Mesendoderm (in vitro differentiated cells): ENCODE measurements around the gene SNX11.

Experiments used
- DNase-seq: peaks from one replicate; pipeline ENCODE4 v3.0.0; 2013
- H2AK5ac ChIP-seq: 2 replicates; pipeline ENCODE4 v1.6.1; 2013; ENCODE audit warnings: low read length, inconsistent platforms
- H2BK120ac ChIP-seq: 2 replicates; pipeline ENCODE4 v1.6.1; 2013; ENCODE audit warnings: low read depth, mild to moderate bottlenecking, low read length, moderate library complexity, mixed read lengths
- H2BK15ac ChIP-seq: replicated peaks from 2 replicates; pipeline ENCODE4 v1.6.1; 2013; ENCODE audit warnings: low read depth, mild to moderate bottlenecking, moderate library complexity
- H2BK5ac ChIP-seq: 2 replicates; pipeline ENCODE4 v1.6.1; 2013; ENCODE audit warnings: low read length, inconsistent platforms
- H3K18ac ChIP-seq: 2 replicates; pipeline ENCODE4 v1.6.1; 2013; ENCODE audit warnings: mild to moderate bottlenecking, low read length, mixed read lengths
- H3K23ac ChIP-seq: one replicate; pipeline ENCODE4 v1.6.1; 2013; ENCODE audit warnings: low read length
- H3K27ac ChIP-seq: 2 replicates; pipeline ENCODE4 v1.5.1; 2013; ENCODE audit warnings: low read depth, mild to moderate bottlenecking, inconsistent platforms, low read length, moderate library complexity
- H3K27me3 ChIP-seq: 2 replicates; pipeline ENCODE4 v1.6.1; 2013; ENCODE audit warnings: low read length, control low read depth, mild to moderate bottlenecking, inconsistent platforms; ENCODE audit not compliant: insufficient read depth, poor library complexity
- H3K36me3 ChIP-seq: 2 replicates; pipeline ENCODE4 v1.6.1; 2013; ENCODE audit warnings: low read length, inconsistent platforms; ENCODE audit not compliant: control insufficient read depth, insufficient read depth
- H3K4ac ChIP-seq: one replicate; pipeline ENCODE4 v1.6.1; 2013; ENCODE audit warnings: low read depth, mild to moderate bottlenecking, low read length, moderate library complexity
- H3K4me1 ChIP-seq: 2 replicates; pipeline ENCODE4 v1.6.1; 2013; ENCODE audit warnings: low read depth, low read length, inconsistent platforms; ENCODE audit not compliant: control insufficient read depth
- H3K4me2 ChIP-seq: 2 replicates; pipeline ENCODE4 v1.6.1; 2013; ENCODE audit warnings: low read length
- H3K4me3 ChIP-seq: 2 replicates; pipeline ENCODE4 v1.5.1; 2013; ENCODE audit warnings: mild to moderate bottlenecking, low read length
- H3K56ac ChIP-seq: one replicate; pipeline ENCODE4 v1.6.1; 2013; ENCODE audit warnings: low read length
- H3K79me1 ChIP-seq: 2 replicates; pipeline ENCODE4 v1.6.1; 2013; ENCODE audit warnings: low read length, inconsistent platforms
- H3K79me2 ChIP-seq: 2 replicates; pipeline ENCODE4 v1.6.1; 2013; ENCODE audit warnings: mild to moderate bottlenecking, low read length; ENCODE audit not compliant: control insufficient read depth, insufficient read depth
- H3K9ac ChIP-seq: 2 replicates; pipeline ENCODE4 v1.6.1; 2013; ENCODE audit warnings: low read length, inconsistent platforms
- H4K5ac ChIP-seq: one replicate; pipeline ENCODE4 v1.6.1; 2013; ENCODE audit warnings: low read length
- H4K8ac ChIP-seq: one replicate; pipeline ENCODE4 v1.6.1; 2013; ENCODE audit warnings: low read depth, mild to moderate bottlenecking, control low read depth, low read length, moderate library complexity
- WGBS: extraction: QIAGEN DNeasy Blood & Tissue Kit; methylation state at CpG from one replicate; pipeline ENCODE4 v1.1.7; 2013; ENCODE audit warnings: low lambda C conversion rate, missing lambda C conversion rate; ENCODE audit not compliant: insufficient coverage; ENCODE audit errors: extremely low coverage; 5-methylcytosine and 5-hydroxymethylcytosine counted together

SNX11 gene

DNA sequence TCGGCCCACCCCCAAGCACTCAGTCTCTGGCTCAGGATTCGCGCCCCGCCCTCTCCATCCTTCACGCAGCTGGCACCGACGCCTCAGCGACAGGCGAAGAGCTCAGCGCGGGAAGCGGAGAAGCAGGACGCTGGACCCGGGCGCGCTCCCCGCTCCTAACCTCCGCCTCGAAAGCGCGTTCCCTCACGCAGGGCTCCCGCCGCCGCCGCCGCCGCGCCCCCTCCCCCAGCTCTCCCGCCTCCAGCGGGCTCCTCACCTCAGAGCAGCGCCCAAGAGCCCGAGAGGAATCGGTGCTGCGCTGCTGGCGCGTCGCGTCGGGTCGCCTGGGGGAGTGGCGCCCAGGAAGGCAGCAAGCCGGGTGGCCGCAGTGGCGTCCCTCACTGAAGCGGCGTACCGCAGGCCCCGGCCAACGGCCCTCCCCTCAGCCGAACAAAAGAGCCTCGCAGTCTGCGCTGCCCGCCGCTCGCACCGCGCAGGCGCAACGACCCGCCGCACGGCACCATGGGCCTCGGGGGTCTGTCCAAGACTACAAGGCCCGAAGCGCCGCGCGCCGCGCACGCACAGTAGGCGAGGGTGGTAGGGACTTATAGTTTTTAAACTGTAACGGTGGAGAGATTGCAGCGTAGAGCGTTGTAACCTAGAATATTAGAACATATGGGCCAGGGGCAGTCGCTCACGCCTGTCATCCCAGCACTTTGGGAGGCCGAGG lies 6.4 kb upstream of the SNX11 start, which contains the start of gene CBX1:
Gene CBX1, minus strand, starts transcription at position 467 of the 709 bp plus-strand sequence. CDS start 24,474 bp downstream, outside the sequence.
- H3K4me1 ChIP-seq = peaks cover 3% of the 10 kb centered on the region
- no CpG with 5 or more reads among the region's 79 CpGs for WGBS
- peak within 1 kb of the TSS; percentile 90 for H3K4me2 ChIP-seq
- H3K23ac ChIP-seq = peak within 1 kb of the TSS; percentile 48
- H3K9ac ChIP-seq = peak within 1 kb of the TSS; percentile 98
- peak within 1 kb of the TSS; percentile 63 for H2BK5ac ChIP-seq
- H2BK15ac ChIP-seq = no peak within 1 kb of the TSS
- H4K5ac ChIP-seq = no peak within 1 kb of the TSS
- peaks cover 5% of the 10 kb centered on the region for H3K79me1 ChIP-seq
- H3K56ac ChIP-seq = peak within 1 kb of the TSS; percentile 98
- H3K27ac ChIP-seq = peak within 1 kb of the TSS; percentile 99
- peaks cover 34% of the 10 kb centered on the region for H3K79me2 ChIP-seq
- peak within 1 kb of the TSS; percentile 95 for H3K4me3 ChIP-seq
- peak within 1 kb of the TSS; percentile 97 for H3K18ac ChIP-seq
- no peaks in the 10 kb centered on the region for H3K36me3 ChIP-seq
- peak within 1 kb of the TSS; percentile 46 for H2BK120ac ChIP-seq
- no peak within 1 kb of the TSS for H4K8ac ChIP-seq
- peak within 1 kb of the TSS; percentile 74 for H2AK5ac ChIP-seq
- peak; percentile 98 for DNase-seq
- no peaks in the 10 kb centered on the region for H3K27me3 ChIP-seq
- peak within 1 kb of the TSS; percentile 90 for H3K4ac ChIP-seq

DNA sequence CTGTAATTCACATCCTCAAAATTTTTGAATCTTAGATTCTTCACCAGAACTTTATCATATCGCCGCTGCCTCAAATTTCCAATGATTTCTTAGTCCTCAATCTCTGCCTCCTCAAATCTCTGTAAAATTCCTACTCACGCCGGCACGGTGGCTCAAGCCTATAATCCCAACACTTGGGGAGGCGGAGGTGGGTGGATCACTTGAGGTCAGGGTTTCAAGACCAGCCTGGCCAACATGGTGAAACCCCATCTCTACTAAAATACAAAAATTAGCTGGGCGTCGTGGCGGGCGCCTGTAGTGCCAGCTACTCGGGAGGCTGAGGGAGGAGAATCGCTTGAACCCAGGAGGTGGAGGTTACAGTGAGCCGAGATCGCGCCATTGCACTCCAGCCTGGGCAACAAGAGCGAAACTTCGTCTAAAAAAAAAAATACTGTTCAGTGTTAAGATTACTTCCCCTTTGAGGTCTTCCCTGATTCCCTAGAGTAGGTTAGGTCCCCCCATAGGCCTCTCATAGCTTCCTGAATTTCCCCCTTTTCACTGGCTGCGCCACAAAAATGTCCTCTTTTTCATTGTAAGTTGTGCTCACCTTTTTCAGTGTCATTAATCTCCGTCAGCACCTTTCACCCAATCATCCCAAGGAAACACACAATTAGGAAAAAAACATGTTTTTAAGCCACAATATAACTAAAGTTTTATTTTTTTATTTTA lies 5.4 kb upstream of the SNX11 start:
- Histone ChIP-seq H3K79me1 (peaks cover 5% of the 10 kb centered on the region), H3K9ac (no peak overlapping the region), H2BK120ac (no peak overlapping the region), H4K8ac (no peak overlapping the region), H3K79me2 (peaks cover 24% of the 10 kb centered on the region), H3K18ac (no peak overlapping the region), H3K23ac (no peak overlapping the region), H2AK5ac (no peak overlapping the region), H2BK15ac (no peak overlapping the region), H3K4me2 (no peak overlapping the region), H3K27ac (no peak overlapping the region), H2BK5ac (no peak overlapping the region), H3K36me3 (no peaks in the 10 kb centered on the region), H3K4ac (no peak overlapping the region), H3K4me3 (no peak overlapping the region), H3K56ac (no peak overlapping the region), H3K27me3 (no peaks in the 10 kb centered on the region), H3K4me1 (peaks cover 3% of the 10 kb centered on the region), H4K5ac (no peak overlapping the region)
- DNase-seq = no peak
- WGBS = no CpG with 5 or more reads among the region's 19 CpGs

DNA sequence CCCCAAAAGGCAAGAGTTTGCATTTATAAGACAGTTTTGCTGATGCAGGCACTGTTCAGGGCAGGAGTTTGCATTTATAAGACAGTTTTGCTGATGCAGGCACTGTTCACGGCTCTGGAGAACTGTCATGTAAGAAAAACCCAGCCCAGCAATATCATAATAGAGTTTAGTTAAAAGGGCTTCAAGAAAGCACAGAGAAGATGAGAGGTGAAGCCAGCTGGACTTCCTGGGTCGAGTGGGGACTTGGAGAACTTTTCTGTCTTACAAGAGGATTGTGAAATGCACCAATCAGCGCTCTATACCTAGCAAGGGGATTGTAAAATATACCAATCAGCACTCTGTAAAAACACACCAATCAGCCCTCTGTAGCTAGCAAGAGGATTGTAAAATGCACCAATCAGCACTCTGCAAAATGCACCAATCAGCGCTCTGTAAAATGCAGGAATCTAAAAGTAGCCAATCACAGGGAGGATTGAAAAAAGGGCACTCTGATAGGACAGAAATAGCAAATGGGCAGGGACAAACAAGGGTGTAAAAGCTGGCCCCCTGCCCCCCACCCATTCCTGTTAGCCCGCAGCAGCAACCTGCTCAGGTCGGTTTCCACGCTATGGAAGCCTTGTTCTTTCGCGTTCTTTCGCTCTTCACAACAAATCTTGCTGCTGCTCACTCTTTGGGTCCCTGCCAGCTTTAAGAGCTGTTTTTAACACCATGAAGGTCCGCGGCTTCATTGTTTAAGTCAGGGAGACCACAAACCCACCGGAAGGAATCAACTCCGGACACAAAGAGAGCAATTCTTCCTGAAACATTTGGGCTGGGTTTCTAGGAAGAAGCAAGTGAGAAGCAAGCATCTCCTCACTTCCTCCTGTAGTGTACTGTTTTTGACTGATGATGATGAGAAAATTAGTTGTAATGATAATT lies 4.5 kb upstream of the SNX11 start:
- no peak overlapping the region for H2BK120ac ChIP-seq
- H3K56ac ChIP-seq = no peak overlapping the region
- H4K8ac ChIP-seq = no peak overlapping the region
- H2AK5ac ChIP-seq = no peak overlapping the region
- no peak overlapping the region for H3K27ac ChIP-seq
- WGBS = no CpG with 5 or more reads among the region's 14 CpGs
- H4K5ac ChIP-seq = no peak overlapping the region
- peaks cover 3% of the 10 kb centered on the region for H3K4me1 ChIP-seq
- no peaks in the 10 kb centered on the region for H3K27me3 ChIP-seq
- H3K4me2 ChIP-seq = no peak overlapping the region
- no peak overlapping the region for H3K9ac ChIP-seq
- H3K79me1 ChIP-seq = peaks cover 3% of the 10 kb centered on the region
- DNase-seq = no peak
- H3K36me3 ChIP-seq = no peaks in the 10 kb centered on the region
- H3K23ac ChIP-seq = no peak overlapping the region
- no peak overlapping the region for H2BK15ac ChIP-seq
- H3K79me2 ChIP-seq = peaks cover 20% of the 10 kb centered on the region
- no peak overlapping the region for H2BK5ac ChIP-seq
- H3K4ac ChIP-seq = no peak overlapping the region
- H3K18ac ChIP-seq = no peak overlapping the region
- H3K4me3 ChIP-seq = no peak overlapping the region

DNA sequence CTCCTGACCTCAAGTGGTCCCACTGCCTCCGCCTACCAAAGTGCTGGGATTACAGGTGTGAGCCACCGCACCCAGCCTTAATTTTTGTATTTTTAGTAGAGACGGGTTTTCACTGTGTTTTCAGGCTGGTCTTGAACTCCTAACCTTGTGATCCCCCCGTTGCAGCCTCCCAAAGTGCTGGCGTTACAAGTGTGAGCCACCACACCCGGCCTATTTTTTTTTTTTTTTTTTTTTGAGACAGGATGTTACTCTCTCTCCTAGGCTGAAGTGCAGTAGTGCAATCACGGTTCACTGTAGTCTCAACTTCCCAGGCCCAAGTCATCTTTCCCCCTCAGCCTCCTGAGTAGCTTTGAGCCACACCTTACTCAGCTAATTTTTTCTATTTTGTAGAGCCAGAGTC lies 3.1 kb upstream of the SNX11 start:
- Histone ChIP-seq H2BK120ac (no peak overlapping the region), H2AK5ac (no peak overlapping the region), H2BK5ac (no peak overlapping the region), H3K9ac (no peak overlapping the region), H3K27me3 (no peaks in the 10 kb centered on the region), H4K5ac (no peak overlapping the region), H3K23ac (no peak overlapping the region), H3K4me3 (no peak overlapping the region), H3K79me1 (peaks cover 3% of the 10 kb centered on the region), H3K18ac (no peak overlapping the region), H4K8ac (no peak overlapping the region), H3K4me2 (no peak overlapping the region), H3K27ac (no peak overlapping the region), H3K79me2 (peaks cover 13% of the 10 kb centered on the region), H3K4ac (no peak overlapping the region), H3K4me1 (peaks cover 2% of the 10 kb centered on the region), H3K56ac (no peak overlapping the region), H3K36me3 (no peaks in the 10 kb centered on the region), H2BK15ac (no peak overlapping the region)
- WGBS = no CpG with 5 or more reads among the region's 7 CpGs
- DNase-seq = no peak

DNA sequence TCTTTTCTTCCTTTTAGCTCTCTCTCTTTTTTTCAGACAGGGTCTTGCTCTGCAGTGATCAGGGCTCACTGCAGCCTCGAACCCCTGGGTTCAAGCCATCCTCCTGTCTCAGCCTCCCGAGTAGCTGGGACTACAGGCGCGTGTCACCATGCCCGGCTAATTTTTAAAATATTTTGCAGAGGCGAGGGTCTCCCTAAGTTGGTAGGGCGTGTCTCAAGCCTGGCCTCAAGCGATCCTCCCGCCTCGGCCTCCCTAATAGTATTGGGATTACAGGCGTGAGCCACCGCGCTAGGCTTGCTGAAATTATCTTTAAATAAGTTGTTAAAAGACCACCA lies 797 bp upstream of the SNX11 start:
- H3K23ac ChIP-seq = no peak overlapping the region
- WGBS = no CpG with 5 or more reads among the region's 13 CpGs
- DNase-seq = no peak
- peak overlapping the region; percentile 99 for H3K4me2 ChIP-seq
- peaks cover 12% of the 10 kb centered on the region for H3K79me2 ChIP-seq
- no peak overlapping the region for H2AK5ac ChIP-seq
- H2BK15ac ChIP-seq = no peak overlapping the region
- H2BK120ac ChIP-seq = no peak overlapping the region
- H2BK5ac ChIP-seq = no peak overlapping the region
- H3K27ac ChIP-seq = no peak overlapping the region
- no peak overlapping the region for H4K8ac ChIP-seq
- H3K36me3 ChIP-seq = no peaks in the 10 kb centered on the region
- no peaks in the 10 kb centered on the region for H3K27me3 ChIP-seq
- peak overlapping the region; percentile 91 for H3K56ac ChIP-seq
- H4K5ac ChIP-seq = no peak overlapping the region
- H3K18ac ChIP-seq = no peak overlapping the region
- no peaks in the 10 kb centered on the region for H3K4me1 ChIP-seq
- H3K79me1 ChIP-seq = peaks cover 5% of the 10 kb centered on the region
- H3K4ac ChIP-seq = no peak overlapping the region
- peak overlapping the region; percentile 74 for H3K4me3 ChIP-seq
- peak overlapping the region; percentile 87 for H3K9ac ChIP-seq
